Dendritic cell treated with granulocyte-macrophage colony-stimulating factor and Interleukin-4, amounts not matched to agents 40 ng/mL and 50 ng/mL, for 4 days (primary cell): ENCODE measurements around the gene PSMB11.

Experiments used
- H3K27ac Mint-ChIP-seq: one replicate; pipeline ENCODE4 v1.8.0; 2022; ENCODE audit warnings: mild to moderate bottlenecking, mixed read lengths
- H3K27me3 Mint-ChIP-seq: one replicate; pipeline ENCODE4 v1.8.0; 2022; ENCODE audit warnings: mild to moderate bottlenecking, mixed read lengths
- H3K36me3 Mint-ChIP-seq: one replicate; pipeline ENCODE4 v1.8.0; 2022; ENCODE audit warnings: low read depth, mixed read lengths
- H3K4me1 Mint-ChIP-seq: one replicate; pipeline ENCODE4 v1.8.0; 2022; ENCODE audit warnings: low read depth, mixed read lengths
- H3K4me3 Mint-ChIP-seq: one replicate; pipeline ENCODE4 v1.8.0; 2022; ENCODE audit warnings: mild to moderate bottlenecking, moderate library complexity, mixed read lengths
- H3K9me3 Mint-ChIP-seq: one replicate; pipeline ENCODE4 v1.8.0; 2022; ENCODE audit warnings: mixed read lengths
- intact Hi-C: fragments of 100-400 bp; cut with micrococcal nuclease; formaldehyde crosslinking; loops from one replicate; pipeline ENCODE4 v1.15.0; 2022

Gene PSMB11

DNA sequence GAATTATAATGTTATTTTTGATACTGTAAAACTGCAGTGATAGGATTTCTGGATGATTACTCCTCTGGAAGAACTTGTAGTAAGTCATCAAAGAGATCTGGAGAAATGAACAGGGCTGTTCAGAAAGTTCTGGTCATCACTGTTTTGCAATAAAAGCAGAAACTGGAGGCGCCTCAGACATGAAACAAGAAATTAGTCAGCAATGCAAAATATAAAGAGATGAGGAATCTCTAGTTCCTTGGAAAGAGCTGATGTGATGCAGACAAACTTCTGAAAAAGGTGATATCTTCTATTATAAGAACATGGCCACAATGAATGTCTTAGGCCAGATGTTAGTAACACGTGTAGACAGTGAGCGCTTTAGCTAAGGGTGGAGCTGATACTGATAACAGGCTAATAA, 43.4 kb downstream of the PSMB11 start:
- Mint-ChIP-seq H3K9me3 (no peaks in the 10 kb centered on the region), H3K36me3 (peaks cover 94% of the 10 kb centered on the region), H3K4me1 (peaks cover 67% of the 10 kb centered on the region), H3K4me3 (no peak overlapping the region), H3K27ac (peak overlapping the region; percentile 58), H3K27me3 (no peaks in the 10 kb centered on the region)
- intact Hi-C loops, result loop anchor here (1.0 kb wide), 1 partner anchor 9 kb away; no protein-coding TSS in a partner anchor

DNA sequence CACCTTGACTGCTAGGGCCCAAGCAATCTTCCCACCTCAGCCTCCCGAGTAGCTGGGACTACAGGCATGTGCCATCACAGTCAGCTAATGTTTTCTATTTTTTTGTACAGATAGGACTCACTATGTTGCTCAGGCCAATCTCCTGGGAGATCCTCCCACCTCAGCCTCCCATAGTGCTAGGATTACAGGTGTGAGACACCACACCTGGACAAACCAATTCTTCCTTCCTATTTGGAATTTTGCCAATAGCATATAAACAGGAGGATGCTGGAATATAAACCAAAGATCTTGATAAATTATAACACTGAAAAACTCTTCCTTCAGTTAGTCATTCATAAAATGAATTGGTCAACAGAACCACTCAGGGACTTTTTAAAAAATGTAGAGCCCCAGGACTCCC, 44.6 kb downstream of the PSMB11 start:
- Mint-ChIP-seq H3K4me1 (peaks cover 61% of the 10 kb centered on the region), H3K27me3 (no peaks in the 10 kb centered on the region), H3K36me3 (peaks cover 94% of the 10 kb centered on the region), H3K9me3 (no peaks in the 10 kb centered on the region), H3K4me3 (no peak overlapping the region), H3K27ac (peak overlapping the region; percentile 58)
- intact Hi-C loops, result no loop called here

DNA sequence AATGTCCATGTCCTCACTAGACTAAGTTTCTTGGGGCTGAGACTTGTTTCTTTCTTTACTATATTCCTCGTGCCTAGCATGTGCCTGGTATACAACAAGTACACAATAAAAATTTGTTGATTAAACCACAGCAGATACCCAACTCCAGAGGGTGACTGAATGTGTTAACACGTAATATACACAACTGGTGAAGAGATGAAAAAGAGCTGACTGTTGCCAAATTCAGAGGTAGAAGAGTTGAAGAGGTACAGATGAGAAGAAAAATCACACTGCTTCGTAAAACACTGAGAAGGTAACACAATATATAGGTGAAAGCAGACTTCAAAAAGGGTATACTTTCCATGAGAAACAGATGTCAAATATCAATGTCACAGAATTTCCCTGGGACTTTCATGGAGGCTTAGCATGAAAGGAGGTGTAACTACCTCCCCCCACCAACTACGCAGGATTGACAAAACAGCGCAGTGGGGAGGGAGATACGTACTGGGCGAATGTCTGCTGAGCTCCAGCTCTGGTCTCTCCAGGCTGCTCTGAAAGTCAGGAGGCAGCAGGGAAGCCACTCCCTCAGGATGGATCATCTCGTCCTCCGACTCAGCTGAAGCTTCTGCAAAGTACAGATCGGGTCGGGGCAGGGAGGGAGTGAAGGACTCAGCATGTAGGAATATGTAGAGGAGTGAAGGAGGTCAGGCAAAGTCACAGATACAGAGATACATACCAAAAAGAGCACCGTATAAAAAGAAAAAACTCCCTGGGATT, 47.7 kb downstream of the PSMB11 start:
- H3K27ac Mint-ChIP-seq, result peak overlapping the region; percentile 32
- no peak overlapping the region for H3K4me3 Mint-ChIP-seq
- no peaks in the 10 kb centered on the region for H3K27me3 Mint-ChIP-seq
- H3K36me3 Mint-ChIP-seq, result peaks cover 87% of the 10 kb centered on the region
- intact Hi-C loops, result no loop called here
- peaks cover 73% of the 10 kb centered on the region for H3K4me1 Mint-ChIP-seq
- no peaks in the 10 kb centered on the region for H3K9me3 Mint-ChIP-seq

GRCh38 chr14:23090254-23090636, 48.2 kb downstream of the PSMB11 start:
- H3K4me3 Mint-ChIP-seq, result no peak overlapping the region
- no peaks in the 10 kb centered on the region for H3K27me3 Mint-ChIP-seq
- peaks cover 68% of the 10 kb centered on the region for H3K4me1 Mint-ChIP-seq
- intact Hi-C loops, result no loop called here
- H3K27ac Mint-ChIP-seq, result peak overlapping the region; percentile 44
- no peaks in the 10 kb centered on the region for H3K9me3 Mint-ChIP-seq
- H3K36me3 Mint-ChIP-seq, result peaks cover 81% of the 10 kb centered on the region

DNA sequence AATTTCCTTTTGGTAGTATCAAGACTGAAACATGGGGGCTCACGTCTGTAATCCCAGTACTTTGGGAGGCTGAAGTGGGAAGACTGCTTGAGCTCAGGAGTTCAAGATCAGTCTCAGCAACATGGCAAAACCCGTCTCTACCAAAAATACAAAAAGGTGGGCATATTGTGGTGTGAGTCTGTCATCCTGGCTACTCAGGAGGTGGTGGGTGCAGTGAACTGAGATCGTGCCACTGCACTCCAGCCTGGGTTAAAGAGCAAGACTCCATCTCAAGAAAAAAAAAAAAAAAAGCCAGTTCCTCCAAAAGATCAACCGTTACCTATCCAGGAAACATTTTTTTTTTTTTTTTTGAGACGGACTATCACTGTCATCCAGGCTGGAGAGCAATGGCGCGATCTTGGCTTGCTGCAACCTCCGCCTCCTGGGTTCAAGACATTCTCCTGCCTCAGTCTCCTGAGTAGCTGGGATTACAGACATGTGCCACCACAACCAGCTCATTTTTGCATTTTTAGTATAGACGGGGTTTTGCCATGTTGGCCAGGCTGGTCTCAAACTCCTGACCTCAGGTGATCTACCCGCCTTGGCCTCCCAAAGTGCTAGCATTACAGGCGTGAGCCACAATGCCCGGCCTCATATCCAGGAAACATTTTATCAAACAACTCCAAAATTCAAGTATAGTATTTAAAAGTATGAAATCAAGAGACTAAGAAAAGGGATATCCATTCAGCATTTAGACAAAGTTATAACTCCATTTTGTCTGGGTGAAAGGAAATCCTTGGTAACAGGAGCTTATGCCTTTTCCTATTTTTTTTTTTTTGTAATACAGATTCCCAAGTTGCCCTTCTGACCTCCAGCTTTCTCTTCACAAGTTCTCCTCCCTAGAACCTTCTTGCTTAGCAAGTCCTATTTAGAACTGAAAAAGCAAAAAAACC, 49.5 kb downstream of the PSMB11 start:
- intact Hi-C loops, result no loop called here
- Mint-ChIP-seq H3K27ac (peak overlapping the region; percentile 44), H3K36me3 (peaks cover 68% of the 10 kb centered on the region), H3K9me3 (no peaks in the 10 kb centered on the region), H3K4me1 (peaks cover 57% of the 10 kb centered on the region), H3K27me3 (no peaks in the 10 kb centered on the region), H3K4me3 (no peak overlapping the region)

- H3K4me3 Mint-ChIP-seq, result no peak overlapping the region
- H3K9me3 Mint-ChIP-seq, result no peaks in the 10 kb centered on the region
- intact Hi-C loops, result no loop called here
- peaks cover 56% of the 10 kb centered on the region for H3K4me1 Mint-ChIP-seq
- no peaks in the 10 kb centered on the region for H3K27me3 Mint-ChIP-seq
- H3K36me3 Mint-ChIP-seq, result peaks cover 52% of the 10 kb centered on the region
- H3K27ac Mint-ChIP-seq, result no peak overlapping the region
Observed at GRCh38 chr14:23093104-23093503, 51.1 kb downstream of the PSMB11 start.

DNA sequence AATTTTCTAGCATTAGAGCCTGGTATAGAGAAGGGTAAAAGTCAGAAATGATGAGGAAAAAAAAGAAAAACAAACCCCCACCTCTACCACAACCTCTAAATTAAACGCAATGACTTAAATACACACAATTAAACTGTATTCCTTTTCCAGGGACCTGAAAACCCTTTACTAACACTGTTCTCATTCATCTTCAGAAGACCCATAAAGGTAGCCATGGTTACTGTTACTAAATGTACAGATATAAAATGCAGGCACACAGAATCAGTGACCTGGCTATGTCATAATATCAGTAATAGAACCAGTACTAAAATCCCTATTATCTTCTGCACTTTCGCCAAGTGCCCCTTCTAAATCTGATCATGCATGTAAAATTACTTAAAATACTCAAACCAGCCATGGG, 51.5 kb downstream of the PSMB11 start:
- H3K27me3 Mint-ChIP-seq, result no peaks in the 10 kb centered on the region
- peaks cover 52% of the 10 kb centered on the region for H3K4me1 Mint-ChIP-seq
- H3K9me3 Mint-ChIP-seq, result no peaks in the 10 kb centered on the region
- peaks cover 48% of the 10 kb centered on the region for H3K36me3 Mint-ChIP-seq
- no peak overlapping the region for H3K27ac Mint-ChIP-seq
- no peak overlapping the region for H3K4me3 Mint-ChIP-seq
- intact Hi-C loops, result no loop called here
